NB4 (cell line): Measurements from ENCODE around the gene ID2.

Experiments used
- DNase-seq: peaks from one replicate; pipeline ENCODE4 v3.0.0; 2010; ENCODE audit warnings: low read depth
- H3K4me3 ChIP-seq: one replicate; pipeline ENCODE4 v1.5.1; 2011; ENCODE audit warnings: mild to moderate bottlenecking, low read depth, low read length, moderate library complexity
- CTCF ChIP-seq: IDR thresholded peaks from one replicate; pipeline ENCODE4 v1.5.1; 2012; ENCODE audit warnings: low read depth, low read length
- MAX ChIP-seq: IDR thresholded peaks from 2 replicates; pipeline ENCODE4 v1.6.1; 2011; ENCODE audit warnings: low read depth, low read length
- MYC ChIP-seq: IDR thresholded peaks from 2 replicates; pipeline ENCODE4 v1.6.1; 2011; ENCODE audit warnings: low read depth, low read length
- POLR2A ChIP-seq: IDR thresholded peaks from 2 replicates; pipeline ENCODE4 v1.6.1; 2011; ENCODE audit warnings: mild to moderate bottlenecking; ENCODE audit not compliant: insufficient read length; ENCODE audit errors: extremely low read depth

The ID2 gene

GRCh38 chr2:8636041-8636491 is 45.8 kb upstream of the ID2 start:
- DNase-seq = no peak
- no peak overlapping the region for H3K4me3 ChIP-seq
- no peak for TF ChIP-seq MYC
- no peak for TF ChIP-seq MAX
- no peak for TF ChIP-seq CTCF
- no peak for TF ChIP-seq POLR2A

- H3K4me3 ChIP-seq = no peak overlapping the region
- no peak for DNase-seq
- TF ChIP-seq CTCF = no peak
- TF ChIP-seq MAX = no peak
- TF ChIP-seq POLR2A = no peak
- TF ChIP-seq MYC = no peak
These were observed 44.9 kb upstream of the ID2 start for GRCh38 chr2:8636721-8637636.

- TF ChIP-seq MAX (no peak), CTCF (no peak)
- H3K4me3 ChIP-seq = no peak overlapping the region
- DNase-seq = no peak
These were observed 43.5 kb upstream of the ID2 start for GRCh38 chr2:8638327-8638726.

GRCh38 chr2:8639122-8639635 is 42.7 kb upstream of the ID2 start:
- no peak for TF ChIP-seq MAX
- TF ChIP-seq CTCF = no peak
- no peak for TF ChIP-seq POLR2A
- no peak for TF ChIP-seq MYC
- H3K4me3 ChIP-seq = no peak overlapping the region
- DNase-seq = no peak

GRCh38 chr2:8640498-8640897 is 41.4 kb upstream of the ID2 start:
- no peak for DNase-seq
- TF ChIP-seq CTCF = no peak
- no peak for TF ChIP-seq POLR2A
- no peak for TF ChIP-seq MAX
- TF ChIP-seq MYC = no peak
- no peak overlapping the region for H3K4me3 ChIP-seq
